Measurements from ENCODE around the gene RRP9. TPM values are rescaled to one million over a fixed set of nuclear protein-coding genes. Genes with fewer than 3 reads are reported as not detected.

RRP9 gene
- total RNA-seq, 1 donor from 2014 or later, result 19.7 TPM

GRCh38 chr3:51961011-51961410, 19.3 kb upstream of the RRP9 start:
- TF ChIP-seq CTCF (IDR thresholded peaks at IDR 0.05), result no peak
- DNase-seq (ENCODE audit: low spot score), result peak; percentile 94
- no peak overlapping the region for H3K4me3 Mint-ChIP-seq (ENCODE audit: unreplicated experiment)
- H3K27ac Mint-ChIP-seq (ENCODE audit: unreplicated experiment), result no peak overlapping the region
- H3K27me3 Mint-ChIP-seq (ENCODE audit: low read depth), result no peaks in the 10 kb centered on the region
- H3K4me1 Mint-ChIP-seq (ENCODE audit: low read depth), result peaks cover 17% of the 10 kb centered on the region
- H3K36me3 Mint-ChIP-seq (ENCODE audit: low read depth), result peaks cover 7% of the 10 kb centered on the region
- H3K9me3 Mint-ChIP-seq (ENCODE audit: low read depth), result no peaks in the 10 kb centered on the region

- DNase-seq (ENCODE audit: low spot score), result no peak
Observed at GRCh38 chr3:51960386-51960785, 18.7 kb upstream of the RRP9 start.

DNA sequence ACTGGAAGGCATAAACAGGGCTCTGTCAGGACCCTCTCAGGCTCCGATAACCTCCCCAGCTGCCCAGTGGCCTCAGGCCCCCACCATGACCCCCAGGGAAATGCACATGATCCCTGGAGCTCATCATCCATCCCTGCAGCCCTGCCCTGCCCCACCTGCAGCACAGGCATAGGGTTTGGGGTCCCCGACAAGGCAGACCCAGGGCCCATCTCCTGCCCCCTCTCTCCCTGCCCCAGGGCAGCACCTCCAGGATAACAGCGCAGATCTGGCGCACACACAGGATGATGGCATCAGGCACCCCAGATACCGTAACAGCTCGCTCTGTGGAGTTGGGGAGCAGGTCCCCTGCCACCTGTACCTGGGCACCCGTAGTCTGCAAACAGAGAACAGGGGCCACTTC, 17.9 kb upstream of the RRP9 start:
- H3K27me3 Mint-ChIP-seq (ENCODE audit: low read depth), result no peaks in the 10 kb centered on the region
- no peak overlapping the region for H3K4me3 Mint-ChIP-seq (ENCODE audit: unreplicated experiment)
- no peaks in the 10 kb centered on the region for H3K9me3 Mint-ChIP-seq (ENCODE audit: low read depth)
- no peak for DNase-seq (ENCODE audit: low spot score)
- H3K36me3 Mint-ChIP-seq (ENCODE audit: low read depth), result peaks cover 7% of the 10 kb centered on the region
- TF ChIP-seq CTCF (IDR thresholded peaks at IDR 0.05), result no peak
- H3K4me1 Mint-ChIP-seq (ENCODE audit: low read depth), result peaks cover 3% of the 10 kb centered on the region
- H3K27ac Mint-ChIP-seq (ENCODE audit: unreplicated experiment), result no peak overlapping the region

More at GRCh38 chr3:51960386-51960785, 18.7 kb upstream of the RRP9 start:
- no peak for TF ChIP-seq CTCF (IDR thresholded peaks at IDR 0.05)
- Mint-ChIP-seq H3K4me1 (ENCODE audit: low read depth) (peaks cover 11% of the 10 kb centered on the region), H3K4me3 (ENCODE audit: unreplicated experiment) (no peak overlapping the region), H3K27me3 (ENCODE audit: low read depth) (no peaks in the 10 kb centered on the region), H3K36me3 (ENCODE audit: low read depth) (peaks cover 7% of the 10 kb centered on the region), H3K27ac (ENCODE audit: unreplicated experiment) (no peak overlapping the region), H3K9me3 (ENCODE audit: low read depth) (no peaks in the 10 kb centered on the region)

DNA sequence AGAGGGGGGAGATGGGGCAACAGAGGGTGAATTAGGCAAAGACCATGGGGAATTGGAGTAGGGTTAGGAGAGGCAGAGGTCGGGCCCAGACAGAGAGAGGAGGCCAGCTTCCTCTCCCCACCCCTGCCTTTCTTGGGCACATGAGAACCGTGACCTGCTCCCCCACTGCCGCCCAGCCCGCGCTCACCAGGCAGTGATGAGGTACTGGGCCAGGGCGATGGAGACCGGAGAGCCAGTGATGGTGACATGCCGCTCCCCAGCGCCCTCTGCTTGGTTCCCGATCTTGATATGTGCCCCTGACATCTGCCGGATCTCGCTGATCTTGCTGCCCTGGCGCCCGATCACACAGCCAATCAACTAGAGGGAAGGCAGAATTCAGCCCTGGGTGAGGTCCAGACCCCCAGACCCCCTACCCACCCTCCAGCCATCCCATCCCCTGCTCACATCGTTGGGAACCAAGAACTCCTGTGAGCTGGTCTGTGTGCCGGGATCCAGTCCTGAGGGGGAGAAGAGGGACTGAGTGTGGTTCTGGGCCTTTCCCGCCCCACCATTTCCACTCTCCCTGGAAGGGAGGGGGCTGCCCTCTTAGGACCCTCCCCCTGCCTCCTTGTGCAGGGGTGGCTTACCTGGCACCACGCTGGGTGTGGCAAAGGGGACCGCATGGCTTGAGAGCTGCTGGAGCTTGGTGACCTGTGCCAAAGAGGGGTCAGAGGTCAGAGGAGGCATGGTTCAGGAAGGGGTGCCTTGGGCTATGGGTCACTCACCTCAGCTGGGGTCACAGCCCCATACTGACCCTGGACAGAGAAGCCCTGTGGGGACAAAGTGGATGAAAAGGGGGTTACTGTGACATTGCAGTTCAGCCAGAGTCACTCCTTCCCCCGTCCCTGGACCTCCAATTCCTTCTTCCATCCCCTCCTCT, 17.2 kb upstream of the RRP9 start:
- Mint-ChIP-seq H3K36me3 (ENCODE audit: low read depth) (peaks cover 7% of the 10 kb centered on the region), H3K27me3 (ENCODE audit: low read depth) (peaks cover 2% of the 10 kb centered on the region), H3K4me1 (ENCODE audit: low read depth) (no peaks in the 10 kb centered on the region), H3K9me3 (ENCODE audit: low read depth) (no peaks in the 10 kb centered on the region), H3K4me3 (ENCODE audit: unreplicated experiment) (no peak overlapping the region), H3K27ac (ENCODE audit: unreplicated experiment) (no peak overlapping the region)
- peak; percentile 88 for DNase-seq (ENCODE audit: low spot score)
- no peak for TF ChIP-seq CTCF (IDR thresholded peaks at IDR 0.05)

DNA sequence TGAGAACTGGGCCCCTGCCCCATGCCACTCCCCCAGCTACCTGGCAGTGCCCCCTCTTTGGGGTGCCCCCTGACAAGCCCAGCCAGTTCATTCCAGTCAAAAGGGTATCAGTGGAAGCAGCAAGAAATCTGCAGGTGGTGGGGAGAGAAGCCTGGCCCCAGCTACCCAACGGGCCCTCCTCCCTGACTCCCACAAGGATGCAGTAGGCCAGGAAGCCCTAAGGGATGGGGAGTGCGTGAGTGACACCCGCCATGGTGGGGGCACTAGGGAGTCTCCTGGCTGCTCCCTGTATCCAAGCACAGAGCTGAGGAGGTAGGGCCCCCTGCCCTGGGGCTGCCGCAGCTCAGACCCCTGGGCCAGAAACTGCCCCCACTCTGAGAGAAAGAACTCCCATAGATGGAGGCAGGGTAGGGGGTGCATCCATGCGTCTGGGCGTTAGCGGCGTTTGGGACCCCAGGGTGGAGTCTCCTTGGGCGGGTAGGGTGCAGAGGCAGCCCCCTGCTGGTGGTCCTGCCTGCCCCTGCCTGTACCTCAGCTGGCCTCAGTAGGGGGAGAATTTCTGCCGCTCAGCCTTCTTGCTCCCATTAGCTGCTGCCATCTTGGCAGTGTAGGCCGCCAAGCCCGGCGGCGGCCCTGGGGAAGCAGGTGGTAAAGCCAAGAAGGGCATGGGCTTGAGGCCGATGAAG, 16.0 kb upstream of the RRP9 start:
- no peaks in the 10 kb centered on the region for H3K4me1 Mint-ChIP-seq (ENCODE audit: low read depth)
- DNase-seq (ENCODE audit: low spot score), result no peak
- peaks cover 7% of the 10 kb centered on the region for H3K36me3 Mint-ChIP-seq (ENCODE audit: low read depth)
- TF ChIP-seq CTCF (IDR thresholded peaks at IDR 0.05), result peak; percentile 9
- no peak overlapping the region for H3K27ac Mint-ChIP-seq (ENCODE audit: unreplicated experiment)
- H3K4me3 Mint-ChIP-seq (ENCODE audit: unreplicated experiment), result no peak overlapping the region
- H3K9me3 Mint-ChIP-seq (ENCODE audit: low read depth), result no peaks in the 10 kb centered on the region
- H3K27me3 Mint-ChIP-seq (ENCODE audit: low read depth), result peaks cover 4% of the 10 kb centered on the region

Measured in chondrocyte (in vitro differentiated cells).